ENCODE measurements around the gene SYNDIG1.

The SYNDIG1 gene

DNA sequence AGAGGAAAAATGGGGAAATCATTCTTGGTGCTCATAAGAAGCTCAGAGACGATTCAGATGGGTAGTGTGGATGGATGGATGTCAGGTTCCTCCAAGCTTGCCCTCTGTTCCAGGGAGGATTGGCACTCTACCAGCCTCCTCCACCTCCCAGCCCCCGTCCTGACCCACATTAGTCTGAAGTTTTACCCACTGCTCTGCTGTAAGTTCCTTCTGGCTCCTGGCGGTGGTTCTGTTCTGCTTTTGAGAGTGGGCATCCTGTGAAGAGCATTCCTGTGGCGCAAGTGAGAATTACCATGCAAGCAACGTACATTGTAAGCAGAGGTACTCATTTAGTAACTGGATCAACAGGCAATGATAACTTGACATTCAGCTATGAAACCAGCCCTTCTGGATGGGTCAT is 103.4 kb downstream of the SYNDIG1 start:
- no peak overlapping the region for H4K12ac ChIP-seq (ENCODE audit: low read depth, low read length)
- no peak overlapping the region for H2AFZ ChIP-seq (ENCODE audit: insufficient read depth, low read length, poor library complexity)
- no peak overlapping the region for H3K18ac ChIP-seq (ENCODE audit: low read length)
- H3K9ac ChIP-seq (ENCODE audit: low read length), result no peak overlapping the region
- H2BK5ac ChIP-seq (ENCODE audit: low read depth, low read length, poor library complexity), result no peak overlapping the region
- H3K27ac ChIP-seq (ENCODE audit: low read depth, low read length), result no peak overlapping the region
- no peaks in the 10 kb centered on the region for H3K4me1 ChIP-seq (ENCODE audit: control insufficient read depth in 1 of 2, insufficient read depth in 2 of 2, low read length in 2 of 2)
- H3K4me2 ChIP-seq (ENCODE audit: low read length), result no peak overlapping the region
- H3K79me1 ChIP-seq (ENCODE audit: low read length), result no peaks in the 10 kb centered on the region
- no peak overlapping the region for H2BK120ac ChIP-seq (ENCODE audit: insufficient read depth, low read length, poor library complexity)
- no peaks in the 10 kb centered on the region for H3K27me3 ChIP-seq (ENCODE audit: insufficient read depth, low read length)
- no peaks in the 10 kb centered on the region for H3K79me2 ChIP-seq (ENCODE audit: control insufficient read depth, insufficient read depth, low read length, poor library complexity)
- H3K36me3 ChIP-seq (ENCODE audit: control insufficient read depth in 1 of 2, insufficient read depth in 2 of 2, low read length in 2 of 2), result no peaks in the 10 kb centered on the region
- H2AK5ac ChIP-seq (ENCODE audit: low read length), result no peak overlapping the region
- no peaks in the 10 kb centered on the region for H3K9me3 ChIP-seq (ENCODE audit: insufficient read depth, low read depth, low read length)
- WGBS (ENCODE audit: extremely low coverage, insufficient coverage, insufficient read length), result no CpG with 5 or more reads among the region's 5 CpGs
- H3K14ac ChIP-seq (ENCODE audit: low read length), result no peak overlapping the region
- no peak overlapping the region for H4K8ac ChIP-seq (ENCODE audit: low read depth, low read length)
- DNase-seq, result no peak
- no peak overlapping the region for H4K91ac ChIP-seq (ENCODE audit: low read depth, low read length)
- no peak overlapping the region for H3K23ac ChIP-seq (ENCODE audit: low read length)
- H3K4me3 ChIP-seq (ENCODE audit: low read depth, low read length), result no peak overlapping the region
- H3K4ac ChIP-seq (ENCODE audit: low read depth, low read length), result no peak overlapping the region
- H2BK12ac ChIP-seq (ENCODE audit: low read length), result no peak overlapping the region

DNA sequence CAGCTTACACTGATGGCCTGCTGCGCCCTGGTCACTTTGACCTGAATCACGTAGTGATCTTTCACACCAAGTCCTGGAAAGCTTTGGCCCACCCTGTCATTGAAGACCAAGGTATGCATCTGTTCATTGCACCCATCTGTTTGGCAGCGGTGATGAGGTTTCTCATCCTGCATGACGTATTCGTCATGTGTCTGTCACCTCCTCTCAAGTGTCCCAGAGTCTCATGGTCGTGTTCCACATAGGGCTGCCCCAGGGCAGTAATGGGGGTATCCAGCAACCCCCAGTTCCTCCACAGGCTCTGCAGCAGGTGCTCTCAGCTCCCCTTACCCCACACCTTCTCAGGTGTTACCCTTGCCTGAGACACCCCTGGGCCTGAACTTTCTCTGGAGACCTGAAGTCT is 104.1 kb downstream of the SYNDIG1 start:
- H2BK5ac ChIP-seq (ENCODE audit: low read depth, low read length, poor library complexity), result no peak overlapping the region
- H3K23ac ChIP-seq (ENCODE audit: low read length), result no peak overlapping the region
- no peak overlapping the region for H2AK5ac ChIP-seq (ENCODE audit: low read length)
- WGBS (ENCODE audit: extremely low coverage, insufficient coverage, insufficient read length), result no CpG with 5 or more reads among the region's 6 CpGs
- no peak overlapping the region for H3K9ac ChIP-seq (ENCODE audit: low read length)
- H3K4ac ChIP-seq (ENCODE audit: low read depth, low read length), result no peak overlapping the region
- H3K9me3 ChIP-seq (ENCODE audit: insufficient read depth, low read depth, low read length), result no peaks in the 10 kb centered on the region
- no peak overlapping the region for H4K91ac ChIP-seq (ENCODE audit: low read depth, low read length)
- H3K4me3 ChIP-seq (ENCODE audit: low read depth, low read length), result no peak overlapping the region
- DNase-seq, result no peak
- no peak overlapping the region for H3K14ac ChIP-seq (ENCODE audit: low read length)
- no peak overlapping the region for H4K12ac ChIP-seq (ENCODE audit: low read depth, low read length)
- no peak overlapping the region for H2BK12ac ChIP-seq (ENCODE audit: low read length)
- no peaks in the 10 kb centered on the region for H3K27me3 ChIP-seq (ENCODE audit: insufficient read depth, low read length)
- H3K4me1 ChIP-seq (ENCODE audit: control insufficient read depth in 1 of 2, insufficient read depth in 2 of 2, low read length in 2 of 2), result no peaks in the 10 kb centered on the region
- no peaks in the 10 kb centered on the region for H3K36me3 ChIP-seq (ENCODE audit: control insufficient read depth in 1 of 2, insufficient read depth in 2 of 2, low read length in 2 of 2)
- no peaks in the 10 kb centered on the region for H3K79me1 ChIP-seq (ENCODE audit: low read length)
- H2AFZ ChIP-seq (ENCODE audit: insufficient read depth, low read length, poor library complexity), result no peak overlapping the region
- H2BK120ac ChIP-seq (ENCODE audit: insufficient read depth, low read length, poor library complexity), result no peak overlapping the region
- no peak overlapping the region for H3K18ac ChIP-seq (ENCODE audit: low read length)
- H3K4me2 ChIP-seq (ENCODE audit: low read length), result no peak overlapping the region
- H3K27ac ChIP-seq (ENCODE audit: low read depth, low read length), result no peak overlapping the region
- no peaks in the 10 kb centered on the region for H3K79me2 ChIP-seq (ENCODE audit: control insufficient read depth, insufficient read depth, low read length, poor library complexity)
- no peak overlapping the region for H4K8ac ChIP-seq (ENCODE audit: low read depth, low read length)

- H3K4me2 ChIP-seq (ENCODE audit: low read length), result no peak overlapping the region
- H3K36me3 ChIP-seq (ENCODE audit: control insufficient read depth in 1 of 2, insufficient read depth in 2 of 2, low read length in 2 of 2), result no peaks in the 10 kb centered on the region
- no peak overlapping the region for H4K12ac ChIP-seq (ENCODE audit: low read depth, low read length)
- H3K9ac ChIP-seq (ENCODE audit: low read length), result no peak overlapping the region
- no peak overlapping the region for H3K27ac ChIP-seq (ENCODE audit: low read depth, low read length)
- no peak overlapping the region for H2BK5ac ChIP-seq (ENCODE audit: low read depth, low read length, poor library complexity)
- H3K14ac ChIP-seq (ENCODE audit: low read length), result no peak overlapping the region
- no peaks in the 10 kb centered on the region for H3K27me3 ChIP-seq (ENCODE audit: insufficient read depth, low read length)
- no peak overlapping the region for H4K91ac ChIP-seq (ENCODE audit: low read depth, low read length)
- no peaks in the 10 kb centered on the region for H3K4me1 ChIP-seq (ENCODE audit: control insufficient read depth in 1 of 2, insufficient read depth in 2 of 2, low read length in 2 of 2)
- no peak overlapping the region for H3K4ac ChIP-seq (ENCODE audit: low read depth, low read length)
- H2AK5ac ChIP-seq (ENCODE audit: low read length), result no peak overlapping the region
- no peak overlapping the region for H2BK12ac ChIP-seq (ENCODE audit: low read length)
- DNase-seq, result no peak
- H2BK120ac ChIP-seq (ENCODE audit: insufficient read depth, low read length, poor library complexity), result no peak overlapping the region
- no peak overlapping the region for H3K4me3 ChIP-seq (ENCODE audit: low read depth, low read length)
- H3K18ac ChIP-seq (ENCODE audit: low read length), result no peak overlapping the region
- no peak overlapping the region for H2AFZ ChIP-seq (ENCODE audit: insufficient read depth, low read length, poor library complexity)
- H4K8ac ChIP-seq (ENCODE audit: low read depth, low read length), result no peak overlapping the region
- H3K79me2 ChIP-seq (ENCODE audit: control insufficient read depth, insufficient read depth, low read length, poor library complexity), result no peaks in the 10 kb centered on the region
- H3K79me1 ChIP-seq (ENCODE audit: low read length), result no peaks in the 10 kb centered on the region
- no peaks in the 10 kb centered on the region for H3K9me3 ChIP-seq (ENCODE audit: insufficient read depth, low read depth, low read length)
- no CpG with 5 or more reads among the region's 2 CpGs for WGBS (ENCODE audit: extremely low coverage, insufficient coverage, insufficient read length)
- no peak overlapping the region for H3K23ac ChIP-seq (ENCODE audit: low read length)
These were observed 104.9 kb downstream of the SYNDIG1 start for GRCh38 chr20:24574307-24574706.

GRCh38 chr20:24574797-24575196 is 105.4 kb downstream of the SYNDIG1 start:
- Histone ChIP-seq H3K27ac (ENCODE audit: low read depth, low read length) (no peak overlapping the region), H4K91ac (ENCODE audit: low read depth, low read length) (no peak overlapping the region), H3K18ac (ENCODE audit: low read length) (no peak overlapping the region), H3K79me2 (ENCODE audit: control insufficient read depth, insufficient read depth, low read length, poor library complexity) (no peaks in the 10 kb centered on the region), H2AK5ac (ENCODE audit: low read length) (no peak overlapping the region), H3K36me3 (ENCODE audit: control insufficient read depth in 1 of 2, insufficient read depth in 2 of 2, low read length in 2 of 2) (no peaks in the 10 kb centered on the region), H3K4ac (ENCODE audit: low read depth, low read length) (no peak overlapping the region), H3K14ac (ENCODE audit: low read length) (no peak overlapping the region), H2BK120ac (ENCODE audit: insufficient read depth, low read length, poor library complexity) (no peak overlapping the region), H3K4me1 (ENCODE audit: control insufficient read depth in 1 of 2, insufficient read depth in 2 of 2, low read length in 2 of 2) (no peaks in the 10 kb centered on the region), H2AFZ (ENCODE audit: insufficient read depth, low read length, poor library complexity) (no peak overlapping the region), H3K27me3 (ENCODE audit: insufficient read depth, low read length) (no peaks in the 10 kb centered on the region), H4K8ac (ENCODE audit: low read depth, low read length) (no peak overlapping the region), H3K4me3 (ENCODE audit: low read depth, low read length) (no peak overlapping the region), H3K4me2 (ENCODE audit: low read length) (no peak overlapping the region), H2BK5ac (ENCODE audit: low read depth, low read length, poor library complexity) (no peak overlapping the region), H3K9me3 (ENCODE audit: insufficient read depth, low read depth, low read length) (no peaks in the 10 kb centered on the region), H4K12ac (ENCODE audit: low read depth, low read length) (no peak overlapping the region), H2BK12ac (ENCODE audit: low read length) (no peak overlapping the region), H3K23ac (ENCODE audit: low read length) (no peak overlapping the region), H3K9ac (ENCODE audit: low read length) (no peak overlapping the region), H3K79me1 (ENCODE audit: low read length) (no peaks in the 10 kb centered on the region)
- whole genome bisulfite sequencing (ENCODE audit: extremely low coverage, insufficient coverage, insufficient read length), result no CpG with 5 or more reads among the region's 5 CpGs
- DNase-seq, result no peak
